HEK293 (cell line): ENCODE data around the gene DMD.

Experiments
- CTCF ChIA-PET: fragments of 350-600 bp; formaldehyde crosslinking; extraction: SDS; loops from one replicate; lab custom pipeline; 2021; ENCODE audit warnings: antibody characterized with exemption; lab: Yijun Ruan, JAX
- POLR2A ChIA-PET: fragments of 300-600 bp; formaldehyde crosslinking; extraction: SDS; loops from one replicate; lab custom pipeline; 2020; ENCODE audit warnings: antibody characterized with exemption, inconsistent platforms; lab: Yijun Ruan, JAX
- H3K27ac ChIP-seq: fragments of 200-500 bp; sonication (Bioruptor generic); 2 replicates; pipeline ENCODE4 v1.5.1; 2014; ENCODE audit warnings: low read depth, low read length, control low read depth, inconsistent platforms; ENCODE audit errors: extremely low read depth
- H3K36me3 ChIP-seq, 2 experiments: fragments of 200-500 bp in 1 of 2; sonication (Bioruptor generic) in 1 of 2; 1 replicate in 1 of 2; 2 replicates in 1 of 2; pipeline ENCODE4 v1.5.1; 2014 to 2017; ENCODE audit warnings: inconsistent platforms in 2 of 2, low read length in 2 of 2; ENCODE audit not compliant: control insufficient read depth in 2 of 2, insufficient read depth in 1 of 2
- H3K4me1 ChIP-seq: fragments of 200-500 bp; sonication (Bioruptor generic); 2 replicates; pipeline ENCODE4 v1.5.1; 2014; ENCODE audit warnings: mild to moderate bottlenecking, low read length, inconsistent platforms; ENCODE audit not compliant: control insufficient read depth, insufficient read depth
- H3K4me3 ChIP-seq: 2 replicates; pipeline ENCODE4 v1.5.1; 2011; ENCODE audit warnings: low read depth, mild to moderate bottlenecking, control low read depth, low read length, moderate library complexity
- H3K9me3 ChIP-seq: fragments of 200-500 bp; sonication (Bioruptor generic); 2 replicates; pipeline ENCODE4 v1.5.1; 2014; ENCODE audit warnings: low read depth, low read length, inconsistent platforms; ENCODE audit not compliant: control insufficient read depth, insufficient read depth
- FEZF1 ChIP-seq: fragments of 450-650 bp; formaldehyde crosslinking; IDR thresholded peaks from 2 replicates; pipeline ENCODE4 v1.5.1; 2016; ENCODE audit warnings: missing biosample characterization, missing genetic modification characterization
- ZEB2 ChIP-seq: fragments of 450-650 bp; formaldehyde crosslinking; IDR thresholded peaks from 2 replicates; pipeline ENCODE4 v1.5.1; 2016; ENCODE audit warnings: missing biosample characterization, missing genetic modification characterization
- ZNF184 ChIP-seq: fragments of 450-650 bp; IDR thresholded peaks from 2 replicates; pipeline ENCODE4 v1.5.1; 2018; ENCODE audit warnings: missing biosample characterization, mild to moderate bottlenecking, missing genetic modification characterization
- ZNF2 ChIP-seq: fragments of 450-650 bp; formaldehyde crosslinking; IDR thresholded peaks from 2 replicates; pipeline ENCODE4 v1.5.1; 2016; ENCODE audit warnings: missing biosample characterization, missing genetic modification characterization
- ZNF221 ChIP-seq: fragments of 450-650 bp; formaldehyde crosslinking; IDR thresholded peaks from 2 replicates; pipeline ENCODE4 v1.5.1; 2017; ENCODE audit warnings: missing biosample characterization, missing genetic modification characterization, borderline replicate concordance
- ZNF292 ChIP-seq: fragments of 450-650 bp; formaldehyde crosslinking; IDR thresholded peaks from 2 replicates; pipeline ENCODE4 v1.5.1; 2016; ENCODE audit warnings: low read depth, missing biosample characterization, missing genetic modification characterization, borderline replicate concordance
- ZNF311 ChIP-seq: fragments of 450-650 bp; formaldehyde crosslinking; IDR thresholded peaks from 2 replicates; pipeline ENCODE4 v1.5.1; 2017; ENCODE audit warnings: missing biosample characterization, missing genetic modification characterization, borderline replicate concordance
- ZNF391 ChIP-seq: fragments of 450-650 bp; formaldehyde crosslinking; IDR thresholded peaks from 2 replicates; pipeline ENCODE4 v1.5.1; 2016; ENCODE audit warnings: low read depth, missing biosample characterization, missing genetic modification characterization, borderline replicate concordance
- ZNF404 ChIP-seq: fragments of 450-650 bp; formaldehyde crosslinking; IDR thresholded peaks from 2 replicates; pipeline ENCODE4 v1.5.1; 2017; ENCODE audit warnings: missing biosample characterization, missing genetic modification characterization
- ZNF423 ChIP-seq: fragments of 450-650 bp; formaldehyde crosslinking; IDR thresholded peaks from 2 replicates; pipeline ENCODE4 v1.5.1; 2016; ENCODE audit warnings: missing biosample characterization, missing genetic modification characterization
- ZNF514 ChIP-seq: fragments of 450-650 bp; formaldehyde crosslinking; IDR thresholded peaks from 2 replicates; pipeline ENCODE4 v1.5.1; 2016; ENCODE audit warnings: missing biosample characterization, missing genetic modification characterization
- ZNF610 ChIP-seq: fragments of 450-650 bp; formaldehyde crosslinking; IDR thresholded peaks from 2 replicates; pipeline ENCODE4 v1.5.1; 2016; ENCODE audit warnings: missing biosample characterization, missing genetic modification characterization, borderline replicate concordance
- ZNF626 ChIP-seq: fragments of 450-650 bp; sonication (Bioruptor Pico); formaldehyde crosslinking; IDR thresholded peaks from 2 replicates; pipeline ENCODE4 v1.5.1; 2018; ENCODE audit warnings: missing biosample characterization, missing genetic modification characterization, inconsistent platforms
- ZNF629 ChIP-seq: fragments of 450-650 bp; formaldehyde crosslinking; IDR thresholded peaks from 2 replicates; pipeline ENCODE4 v1.5.1; 2017; ENCODE audit warnings: missing biosample characterization, missing genetic modification characterization
- ZNF654 ChIP-seq: fragments of 450-650 bp; formaldehyde crosslinking; IDR thresholded peaks from 2 replicates; pipeline ENCODE4 v1.5.1; 2016; ENCODE audit warnings: low read depth, missing biosample characterization, missing genetic modification characterization
- ZNF776 ChIP-seq: fragments of 450-650 bp; formaldehyde crosslinking; IDR thresholded peaks from 2 replicates; pipeline ENCODE4 v1.5.0; 2017; ENCODE audit warnings: missing biosample characterization, missing genetic modification characterization, borderline replicate concordance
- ZNF785 ChIP-seq: fragments of 450-650 bp; formaldehyde crosslinking; IDR thresholded peaks from 2 replicates; pipeline ENCODE4 v1.5.1; 2016; ENCODE audit warnings: missing biosample characterization, missing genetic modification characterization
- ZSCAN30 ChIP-seq: fragments of 450-650 bp; IDR thresholded peaks from 2 replicates; pipeline ENCODE4 v1.5.1; 2018; ENCODE audit warnings: missing biosample characterization, mild to moderate bottlenecking, missing genetic modification characterization, moderate library complexity
- TF ChIP-seq, protein P1 (sequence below): fragments of 450-650 bp; formaldehyde crosslinking; IDR thresholded peaks from 2 replicates; pipeline ENCODE4 v1.5.1; 2017; ENCODE audit warnings: missing biosample characterization, missing genetic modification characterization
- TF ChIP-seq, protein P2 (sequence below): fragments of 450-650 bp; formaldehyde crosslinking; IDR thresholded peaks from 2 replicates; pipeline ENCODE4 v1.5.1; 2016; ENCODE audit warnings: missing biosample characterization, missing genetic modification characterization
- TF ChIP-seq, protein P3 (sequence below): IDR thresholded peaks from 2 replicates; pipeline ENCODE4 v1.6.1; 2011; ENCODE audit warnings: mild to moderate bottlenecking, low read depth, low read length, borderline replicate concordance
- TF ChIP-seq, protein P4 (sequence below): fragments of 450-650 bp; formaldehyde crosslinking; conservative IDR thresholded peaks from 2 replicates; pipeline ENCODE4 v1.5.1; 2016; ENCODE audit warnings: low read depth, missing biosample characterization, missing genetic modification characterization

Gene DMD

DNA sequence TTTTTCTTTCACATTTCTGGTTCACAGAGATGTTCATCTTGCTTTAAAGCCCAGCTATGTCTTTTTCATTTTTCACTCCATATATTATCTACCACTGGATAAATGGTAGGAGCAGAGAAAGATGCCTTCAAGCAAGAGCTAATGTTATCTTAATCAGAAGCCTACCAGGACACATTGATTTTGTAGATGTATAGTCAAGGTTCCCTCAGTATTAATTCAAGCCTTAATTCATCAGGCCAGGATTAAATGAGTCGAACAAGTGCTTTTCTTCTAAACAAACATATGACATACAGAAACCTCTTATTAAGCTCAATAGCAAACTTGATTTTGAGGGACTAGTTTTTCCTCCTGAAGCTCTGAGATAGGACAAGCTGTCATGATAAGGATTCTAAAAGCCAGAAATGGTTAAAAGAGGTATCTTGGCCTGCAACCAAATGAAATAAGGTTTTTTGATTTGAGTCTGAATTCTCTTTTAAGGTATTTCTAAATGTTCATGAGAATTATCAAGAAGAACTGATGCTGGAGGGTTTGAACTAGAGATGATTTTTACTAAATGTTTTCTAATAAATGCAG lies 2057.8 kb downstream of the DMD start:
- Histone ChIP-seq H3K9me3 (no peaks in the 10 kb centered on the region), H3K27ac (no peak overlapping the region), H3K4me1 (no peaks in the 10 kb centered on the region), H3K4me3 (no peak overlapping the region), H3K36me3 (peaks cover 5 to 7% of the 10 kb centered on the region in 2 experiments)
- POLR2A ChIA-PET, result no interaction called here
- CTCF ChIA-PET, result interaction anchor here (0.6 kb wide), 1 partner anchor 8 kb away, joined by 3 read pairs; no protein-coding TSS in a partner anchor
- TF ChIP-seq ZNF2 (tag by site-specific recombination) (no peak), ZNF785 (no peak), ZNF610 (no peak), ZNF629 (no peak), ZNF514 (tag by site-specific recombination) (no peak), ZNF391 (tag by site-specific recombination) (no peak), ZEB2 (tag by site-specific recombination) (no peak), ZNF292 (tag by site-specific recombination) (no peak), ZNF184 (tag by site-specific recombination) (no peak), ZSCAN30 (tag by site-specific recombination) (no peak), FEZF1 (tag by site-specific recombination) (no peak), ZNF221 (no peak), ZNF404 (tag by site-specific recombination) (no peak), ZNF654 (tag by site-specific recombination) (no peak), ZNF311 (tag by site-specific recombination) (no peak), ZNF626 (tag by site-specific recombination) (no peak)
- TF ChIP-seq, protein P1, sequence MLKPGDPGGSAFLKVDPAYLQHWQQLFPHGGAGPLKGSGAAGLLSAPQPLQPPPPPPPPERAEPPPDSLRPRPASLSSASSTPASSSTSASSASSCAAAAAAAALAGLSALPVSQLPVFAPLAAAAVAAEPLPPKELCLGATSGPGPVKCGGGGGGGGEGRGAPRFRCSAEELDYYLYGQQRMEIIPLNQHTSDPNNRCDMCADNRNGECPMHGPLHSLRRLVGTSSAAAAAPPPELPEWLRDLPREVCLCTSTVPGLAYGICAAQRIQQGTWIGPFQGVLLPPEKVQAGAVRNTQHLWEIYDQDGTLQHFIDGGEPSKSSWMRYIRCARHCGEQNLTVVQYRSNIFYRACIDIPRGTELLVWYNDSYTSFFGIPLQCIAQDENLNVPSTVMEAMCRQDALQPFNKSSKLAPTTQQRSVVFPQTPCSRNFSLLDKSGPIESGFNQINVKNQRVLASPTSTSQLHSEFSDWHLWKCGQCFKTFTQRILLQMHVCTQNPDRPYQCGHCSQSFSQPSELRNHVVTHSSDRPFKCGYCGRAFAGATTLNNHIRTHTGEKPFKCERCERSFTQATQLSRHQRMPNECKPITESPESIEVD (tag by site-specific recombination), result no peak
- TF ChIP-seq, protein P2, sequence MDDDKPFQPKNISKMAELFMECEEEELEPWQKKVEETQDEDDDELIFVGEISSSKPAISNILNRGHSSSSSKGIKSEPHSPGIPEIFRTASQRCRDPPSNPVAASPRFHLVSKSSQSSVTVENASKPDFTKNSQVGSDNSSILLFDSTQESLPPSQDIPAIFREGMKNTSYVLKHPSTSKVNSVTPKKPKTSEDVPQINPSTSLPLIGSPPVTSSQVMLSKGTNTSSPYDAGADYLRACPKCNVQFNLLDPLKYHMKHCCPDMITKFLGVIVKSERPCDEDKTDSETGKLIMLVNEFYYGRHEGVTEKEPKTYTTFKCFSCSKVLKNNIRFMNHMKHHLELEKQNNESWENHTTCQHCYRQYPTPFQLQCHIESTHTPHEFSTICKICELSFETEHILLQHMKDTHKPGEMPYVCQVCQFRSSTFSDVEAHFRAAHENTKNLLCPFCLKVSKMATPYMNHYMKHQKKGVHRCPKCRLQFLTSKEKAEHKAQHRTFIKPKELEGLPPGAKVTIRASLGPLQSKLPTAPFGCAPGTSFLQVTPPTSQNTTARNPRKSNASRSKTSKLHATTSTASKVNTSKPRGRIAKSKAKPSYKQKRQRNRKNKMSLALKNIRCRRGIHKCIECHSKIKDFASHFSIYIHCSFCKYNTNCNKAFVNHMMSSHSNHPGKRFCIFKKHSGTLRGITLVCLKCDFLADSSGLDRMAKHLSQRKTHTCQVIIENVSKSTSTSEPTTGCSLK (tag by site-specific recombination), result no peak
- TF ChIP-seq, protein P3, sequence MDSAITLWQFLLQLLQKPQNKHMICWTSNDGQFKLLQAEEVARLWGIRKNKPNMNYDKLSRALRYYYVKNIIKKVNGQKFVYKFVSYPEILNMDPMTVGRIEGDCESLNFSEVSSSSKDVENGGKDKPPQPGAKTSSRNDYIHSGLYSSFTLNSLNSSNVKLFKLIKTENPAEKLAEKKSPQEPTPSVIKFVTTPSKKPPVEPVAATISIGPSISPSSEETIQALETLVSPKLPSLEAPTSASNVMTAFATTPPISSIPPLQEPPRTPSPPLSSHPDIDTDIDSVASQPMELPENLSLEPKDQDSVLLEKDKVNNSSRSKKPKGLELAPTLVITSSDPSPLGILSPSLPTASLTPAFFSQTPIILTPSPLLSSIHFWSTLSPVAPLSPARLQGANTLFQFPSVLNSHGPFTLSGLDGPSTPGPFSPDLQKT, result no peak

DNA sequence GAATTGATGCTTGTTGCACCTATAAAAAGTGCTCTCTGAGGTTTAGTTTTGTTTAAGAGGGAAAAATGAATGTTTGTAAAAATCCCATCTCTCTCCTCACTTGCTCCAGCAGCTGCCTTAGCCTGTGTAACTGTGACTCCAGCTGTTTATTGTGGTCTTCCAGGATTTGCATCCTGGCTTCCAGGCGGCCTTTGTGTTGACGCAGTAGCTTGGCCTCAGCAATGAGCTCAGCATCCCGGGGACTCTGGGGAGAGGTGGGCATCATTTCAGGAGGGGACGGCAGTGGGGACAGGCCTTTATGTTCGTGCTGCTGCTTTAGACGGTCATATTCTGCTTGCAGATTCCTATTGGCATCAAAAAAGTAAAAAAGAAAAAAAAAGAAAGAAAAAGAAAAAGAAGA lies 2064.2 kb downstream of the DMD start:
- TF ChIP-seq, protein P1 (tag by site-specific recombination), result no peak
- TF ChIP-seq ZNF776 (no peak), ZNF423 (tag by site-specific recombination) (no peak)
- TF ChIP-seq, protein P4, sequence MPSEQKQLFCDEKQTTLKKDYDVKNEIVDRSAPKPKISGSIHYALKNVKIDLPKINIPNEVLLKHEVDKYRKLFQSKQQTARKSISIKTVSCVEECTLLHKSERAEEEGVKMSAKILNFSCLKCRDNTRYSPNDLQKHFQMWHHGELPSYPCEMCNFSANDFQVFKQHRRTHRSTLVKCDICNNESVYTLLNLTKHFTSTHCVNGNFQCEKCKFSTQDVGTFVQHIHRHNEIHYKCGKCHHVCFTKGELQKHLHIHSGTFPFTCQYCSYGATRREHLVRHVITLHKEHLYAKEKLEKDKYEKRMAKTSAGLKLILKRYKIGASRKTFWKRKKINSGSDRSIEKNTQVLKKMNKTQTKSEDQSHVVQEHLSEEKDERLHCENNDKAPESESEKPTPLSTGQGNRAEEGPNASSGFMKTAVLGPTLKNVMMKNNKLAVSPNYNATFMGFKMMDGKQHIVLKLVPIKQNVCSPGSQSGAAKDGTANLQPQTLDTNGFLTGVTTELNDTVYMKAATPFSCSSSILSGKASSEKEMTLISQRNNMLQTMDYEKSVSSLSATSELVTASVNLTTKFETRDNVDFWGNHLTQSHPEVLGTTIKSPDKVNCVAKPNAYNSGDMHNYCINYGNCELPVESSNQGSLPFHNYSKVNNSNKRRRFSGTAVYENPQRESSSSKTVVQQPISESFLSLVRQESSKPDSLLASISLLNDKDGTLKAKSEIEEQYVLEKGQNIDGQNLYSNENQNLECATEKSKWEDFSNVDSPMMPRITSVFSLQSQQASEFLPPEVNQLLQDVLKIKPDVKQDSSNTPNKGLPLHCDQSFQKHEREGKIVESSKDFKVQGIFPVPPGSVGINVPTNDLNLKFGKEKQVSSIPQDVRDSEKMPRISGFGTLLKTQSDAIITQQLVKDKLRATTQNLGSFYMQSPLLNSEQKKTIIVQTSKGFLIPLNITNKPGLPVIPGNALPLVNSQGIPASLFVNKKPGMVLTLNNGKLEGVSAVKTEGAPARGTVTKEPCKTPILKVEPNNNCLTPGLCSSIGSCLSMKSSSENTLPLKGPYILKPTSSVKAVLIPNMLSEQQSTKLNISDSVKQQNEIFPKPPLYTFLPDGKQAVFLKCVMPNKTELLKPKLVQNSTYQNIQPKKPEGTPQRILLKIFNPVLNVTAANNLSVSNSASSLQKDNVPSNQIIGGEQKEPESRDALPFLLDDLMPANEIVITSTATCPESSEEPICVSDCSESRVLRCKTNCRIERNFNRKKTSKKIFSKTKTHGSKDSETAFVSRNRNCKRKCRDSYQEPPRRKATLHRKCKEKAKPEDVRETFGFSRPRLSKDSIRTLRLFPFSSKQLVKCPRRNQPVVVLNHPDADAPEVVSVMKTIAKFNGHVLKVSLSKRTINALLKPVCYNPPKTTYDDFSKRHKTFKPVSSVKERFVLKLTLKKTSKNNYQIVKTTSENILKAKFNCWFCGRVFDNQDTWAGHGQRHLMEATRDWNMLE (tag by site-specific recombination), result no peak
- ChIA-PET POLR2A (no interaction called here), CTCF (no interaction called here)
- Histone ChIP-seq H3K36me3 (peaks cover 17 to 56% of the 10 kb centered on the region in 2 experiments), H3K4me3 (no peak overlapping the region), H3K9me3 (no peaks in the 10 kb centered on the region), H3K27ac (no peak overlapping the region), H3K4me1 (no peaks in the 10 kb centered on the region)
